GM23248 (cell line): Measurements from ENCODE around the gene ATXN7L1.

Experiments
- EZH2 ChIP-seq: fragments of 200-600 bp; sonication (generic); IDR thresholded peaks from 2 replicates; pipeline ENCODE4 v1.6.1; 2018; ENCODE audit warnings: antibody characterized with exemption, mild to moderate bottlenecking; ENCODE audit not compliant: insufficient read depth, poor library complexity, severe bottlenecking
- EZH2phosphoT487 ChIP-seq: fragments of 200-600 bp; sonication (generic); IDR thresholded peaks from 2 replicates; pipeline ENCODE4 v1.6.1; 2018; ENCODE audit warnings: antibody characterized with exemption, moderate library complexity, mild to moderate bottlenecking, low read depth; ENCODE audit not compliant: insufficient read depth

DNA sequence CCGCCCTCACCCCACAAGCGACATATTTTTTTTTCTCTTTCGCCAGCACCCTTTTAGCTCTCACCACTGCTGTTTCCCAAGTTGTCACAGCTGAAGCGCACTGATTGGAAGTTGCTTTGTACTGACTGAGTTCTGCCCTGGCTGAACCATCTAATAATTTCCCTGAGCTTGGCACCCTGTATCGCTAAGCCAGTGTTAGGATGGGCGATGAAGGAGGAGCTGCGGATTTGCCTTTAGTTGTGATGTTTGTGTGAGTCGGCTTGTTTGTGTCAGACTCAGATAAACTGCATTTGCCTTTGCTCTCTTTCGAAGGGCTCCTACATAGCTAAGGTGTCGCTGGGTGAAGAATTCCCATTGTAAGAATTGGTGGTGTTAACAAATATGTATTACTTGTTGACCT, 1.3 kb upstream of the ATXN7L1 start:
- TF ChIP-seq EZH2, result no peak
- no peak for TF ChIP-seq EZH2phosphoT487
